ENCODE measurements around the gene SDCBP2.

SDCBP2 gene

GRCh38 chr20:1297486-1297885, 31.5 kb downstream of the SDCBP2 start:
- no peak for DNase-seq (ENCODE audit: low read depth in 3 of 3)

- no peak for DNase-seq (ENCODE audit: low read depth in 3 of 3)
These were observed 32.0 kb downstream of the SDCBP2 start for GRCh38 chr20:1296922-1297321.

GRCh38 chr20:1296117-1296610, 32.8 kb downstream of the SDCBP2 start:
- DNase-seq (ENCODE audit: low read depth in 3 of 3): no peak

GRCh38 chr20:1295276-1295930, 33.5 kb downstream of the SDCBP2 start:
- no peak for DNase-seq (ENCODE audit: low read depth in 3 of 3)

- DNase-seq (ENCODE audit: low read depth in 3 of 3): no peak
These were observed 34.4 kb downstream of the SDCBP2 start for GRCh38 chr20:1294497-1294896.

GRCh38 chr20:1293641-1294379, 35.1 kb downstream of the SDCBP2 start:
- DNase-seq (ENCODE audit: low read depth in 3 of 3): no peak

GRCh38 chr20:1292620-1293019, 36.3 kb downstream of the SDCBP2 start:
- DNase-seq (ENCODE audit: low read depth in 3 of 3): no peak

- DNase-seq (ENCODE audit: low read depth in 3 of 3): no peak
These were observed 37.7 kb downstream of the SDCBP2 start for GRCh38 chr20:1291191-1291741.

GRCh38 chr20:1287787-1288569, 41.0 kb downstream of the SDCBP2 start:
- DNase-seq (ENCODE audit: low read depth in 3 of 3): no peak

- no peak for DNase-seq (ENCODE audit: low read depth in 3 of 3)
These were observed 41.6 kb downstream of the SDCBP2 start for GRCh38 chr20:1287306-1287705.

GRCh38 chr20:1286267-1287024, 42.5 kb downstream of the SDCBP2 start:
- DNase-seq (ENCODE audit: low read depth in 3 of 3): no peak

GRCh38 chr20:1283522-1284510, 45.1 kb downstream of the SDCBP2 start:
- DNase-seq (ENCODE audit: low read depth in 3 of 3): no peak

- no peak for DNase-seq (ENCODE audit: low read depth in 3 of 3)
These were observed 46.0 kb downstream of the SDCBP2 start for GRCh38 chr20:1282966-1283365.

GRCh38 chr20:1281279-1282057, 47.5 kb downstream of the SDCBP2 start:
- no peak for DNase-seq (ENCODE audit: low read depth in 3 of 3)

GRCh38 chr20:1280195-1281102, 48.5 kb downstream of the SDCBP2 start:
- DNase-seq (ENCODE audit: low read depth in 3 of 3): no peak

- DNase-seq (ENCODE audit: low read depth in 3 of 3): no peak
These were observed 49.9 kb downstream of the SDCBP2 start for GRCh38 chr20:1278993-1279392.

- no peak for DNase-seq (ENCODE audit: low read depth in 3 of 3)
These were observed 51.2 kb downstream of the SDCBP2 start for GRCh38 chr20:1277529-1278322.

GRCh38 chr20:1275919-1276318, 53.0 kb downstream of the SDCBP2 start:
- no peak for DNase-seq (ENCODE audit: low read depth in 3 of 3)
